Ishikawa (cell line): ENCODE measurements around the gene SPDYE4.

Experiments used
- CEBPB ChIP-seq: IDR thresholded peaks from 2 replicates; pipeline ENCODE4 v1.6.1; 2012
- CREB1 ChIP-seq: IDR thresholded peaks from 2 replicates; pipeline ENCODE4 v1.6.1; 2012; ENCODE audit warnings: low read depth
- EGR1 ChIP-seq: IDR thresholded peaks from 2 replicates; pipeline ENCODE4 v1.6.1; 2012
- EP300 ChIP-seq: IDR thresholded peaks from 2 replicates; pipeline ENCODE4 v1.6.1; 2012; ENCODE audit warnings: borderline replicate concordance
- FOXM1 ChIP-seq: IDR thresholded peaks from 2 replicates; pipeline ENCODE4 v1.6.1; 2012; ENCODE audit warnings: low read depth, borderline replicate concordance
- NFIC ChIP-seq: IDR thresholded peaks from 2 replicates; pipeline ENCODE4 v1.6.1; 2012
- RAD21 ChIP-seq: IDR thresholded peaks from 2 replicates; pipeline ENCODE4 v1.6.1; 2012; ENCODE audit warnings: low read depth
- REST ChIP-seq: IDR thresholded peaks from 2 replicates; pipeline ENCODE4 v1.6.1; 2012; ENCODE audit warnings: low read depth, mild to moderate bottlenecking
- TAF1 ChIP-seq: IDR thresholded peaks from 2 replicates; pipeline ENCODE4 v1.6.1; 2012; ENCODE audit warnings: low read depth, mild to moderate bottlenecking
- TCF12 ChIP-seq: IDR thresholded peaks from 2 replicates; pipeline ENCODE4 v1.6.1; 2012; ENCODE audit warnings: low read depth
- TEAD4 ChIP-seq: IDR thresholded peaks from 2 replicates; pipeline ENCODE4 v1.6.1; 2012
- YY1 ChIP-seq: IDR thresholded peaks from 2 replicates; pipeline ENCODE4 v1.6.1; 2012; ENCODE audit warnings: low read depth
- ZBTB7A ChIP-seq: IDR thresholded peaks from 2 replicates; pipeline ENCODE4 v1.6.1; 2012; ENCODE audit warnings: low read depth
- TF ChIP-seq, protein P1 (sequence below): IDR thresholded peaks from 2 replicates; pipeline ENCODE4 v1.6.1; 2012
- TF ChIP-seq, protein P2 (sequence below): IDR thresholded peaks from 2 replicates; pipeline ENCODE4 v1.6.1; 2012

SPDYE4 gene

GRCh38 chr17:8728251-8728938 is 30.0 kb downstream of the SPDYE4 start:
- no peak for TF ChIP-seq FOXM1
- TF ChIP-seq EGR1 = no peak
- no peak for TF ChIP-seq REST
- no peak for TF ChIP-seq TCF12
- no peak for TF ChIP-seq NFIC
- no peak for TF ChIP-seq TAF1
- TF ChIP-seq, protein P1, sequence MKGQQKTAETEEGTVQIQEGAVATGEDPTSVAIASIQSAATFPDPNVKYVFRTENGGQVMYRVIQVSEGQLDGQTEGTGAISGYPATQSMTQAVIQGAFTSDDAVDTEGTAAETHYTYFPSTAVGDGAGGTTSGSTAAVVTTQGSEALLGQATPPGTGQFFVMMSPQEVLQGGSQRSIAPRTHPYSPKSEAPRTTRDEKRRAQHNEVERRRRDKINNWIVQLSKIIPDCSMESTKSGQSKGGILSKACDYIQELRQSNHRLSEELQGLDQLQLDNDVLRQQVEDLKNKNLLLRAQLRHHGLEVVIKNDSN = no peak
- no peak for TF ChIP-seq ZBTB7A
- TF ChIP-seq, protein P2, sequence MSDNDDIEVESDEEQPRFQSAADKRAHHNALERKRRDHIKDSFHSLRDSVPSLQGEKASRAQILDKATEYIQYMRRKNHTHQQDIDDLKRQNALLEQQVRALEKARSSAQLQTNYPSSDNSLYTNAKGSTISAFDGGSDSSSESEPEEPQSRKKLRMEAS = no peak
- no peak for TF ChIP-seq CEBPB
- no peak for TF ChIP-seq RAD21
- no peak for TF ChIP-seq TEAD4
- TF ChIP-seq EP300 = no peak
- TF ChIP-seq YY1 = no peak
- TF ChIP-seq CREB1 = no peak

DNA sequence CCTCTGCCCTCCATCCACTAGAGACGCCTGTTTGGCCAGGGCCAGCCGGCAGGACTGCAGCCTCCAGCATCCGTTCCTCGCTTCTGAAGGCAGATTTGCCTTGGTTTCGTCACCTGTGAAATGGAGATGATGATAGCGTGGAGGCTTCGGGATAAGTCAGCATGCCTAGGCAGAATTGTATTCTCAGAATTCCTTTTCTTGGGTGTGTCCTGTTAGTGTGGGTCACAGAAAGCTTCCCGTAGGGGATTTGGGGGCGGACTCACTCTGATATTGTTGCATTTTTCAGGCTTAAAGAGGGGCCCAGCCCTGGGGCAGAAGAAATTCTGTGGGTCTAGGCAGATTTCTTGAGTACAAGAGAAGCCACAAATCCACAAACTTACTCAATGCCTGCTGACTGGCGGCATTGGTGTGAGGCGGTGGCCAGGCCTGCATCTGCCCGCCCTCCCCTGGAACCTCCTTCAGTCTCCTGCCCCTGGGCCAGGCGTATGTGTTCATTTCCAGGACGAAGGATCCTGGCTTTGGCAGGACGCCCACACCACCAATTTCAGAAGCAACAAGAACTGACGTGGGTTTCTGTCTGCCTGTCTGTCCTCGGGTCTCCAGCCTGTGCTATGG is 31.3 kb downstream of the SPDYE4 start:
- TF ChIP-seq, protein P2 = no peak
- TF ChIP-seq TAF1 = no peak
- no peak for TF ChIP-seq TCF12
- no peak for TF ChIP-seq EP300
- TF ChIP-seq ZBTB7A = no peak
- no peak for TF ChIP-seq NFIC
- no peak for TF ChIP-seq RAD21
- TF ChIP-seq CEBPB = no peak
- TF ChIP-seq, protein P1 = no peak
- no peak for TF ChIP-seq TEAD4
- no peak for TF ChIP-seq FOXM1
- TF ChIP-seq CREB1 = no peak

DNA sequence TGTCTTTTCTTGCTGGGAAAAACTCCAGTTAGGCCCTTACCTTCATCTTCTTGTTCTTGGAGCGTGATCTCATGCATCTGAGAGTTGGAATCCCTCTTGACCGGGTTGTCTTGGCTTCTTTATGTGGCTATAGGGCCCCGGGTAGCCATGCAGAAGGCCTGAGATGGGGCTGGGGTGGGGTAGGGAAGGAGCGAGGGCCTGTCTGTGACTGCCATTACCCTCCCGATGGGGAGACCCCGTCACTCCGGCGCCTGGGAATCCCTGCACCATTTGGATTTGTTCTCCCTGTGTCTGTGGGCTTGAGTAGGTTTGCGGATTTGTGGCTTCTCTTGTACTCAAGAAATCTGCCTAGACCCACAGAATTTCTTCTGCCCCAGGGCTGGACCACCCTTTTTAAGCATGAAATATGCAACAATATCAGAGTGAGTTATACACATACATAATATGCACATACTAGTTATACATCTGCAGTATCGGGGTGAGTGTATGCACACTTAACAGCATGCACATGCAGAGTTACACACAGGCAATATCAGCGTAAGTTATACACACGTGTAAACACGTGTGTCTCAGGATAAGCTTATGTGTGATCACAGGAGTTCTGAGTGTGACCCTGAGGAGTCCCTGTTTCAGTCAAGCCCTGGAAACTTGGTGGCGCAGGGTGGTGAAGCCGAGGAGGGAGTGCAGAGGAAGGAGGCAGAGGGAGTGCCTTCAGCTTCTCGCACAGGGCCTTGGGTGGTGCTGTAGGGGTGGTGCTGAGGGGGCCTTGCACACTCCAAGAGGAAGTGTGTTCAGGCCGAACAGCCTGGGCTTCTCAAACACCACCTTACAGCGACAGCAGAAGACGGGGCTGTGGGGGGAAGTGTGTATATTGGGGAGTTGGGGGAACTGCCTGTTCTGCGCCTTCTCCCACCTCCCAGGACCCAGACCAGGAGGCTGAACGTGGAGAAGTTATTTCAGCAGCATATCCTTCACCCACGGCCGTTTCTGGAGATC is 32.2 kb downstream of the SPDYE4 start:
- TF ChIP-seq, protein P1 = no peak
- TF ChIP-seq TEAD4 (no peak), YY1 (no peak), ZBTB7A (no peak), EGR1 (no peak), REST (no peak)

DNA sequence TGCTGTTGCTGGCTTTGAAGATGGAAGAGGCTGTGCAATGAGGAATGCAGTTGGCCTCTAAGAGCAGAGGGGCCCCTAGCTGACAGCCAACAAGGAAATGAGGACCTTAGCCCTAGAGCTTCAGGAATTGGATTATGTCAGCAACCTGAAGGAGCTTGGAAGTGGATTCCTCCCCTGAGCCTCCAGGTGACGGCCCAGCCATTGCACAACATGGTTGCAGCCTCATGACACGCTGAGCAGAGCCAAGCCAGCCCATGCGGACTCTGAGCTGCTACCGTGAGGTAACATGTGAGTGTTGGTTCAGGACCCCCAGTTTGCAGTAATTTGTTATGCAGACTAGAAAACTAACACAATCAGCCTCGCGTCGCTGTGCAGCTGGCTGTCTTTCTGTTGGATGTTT is 33.9 kb downstream of the SPDYE4 start:
- TF ChIP-seq CREB1 (no peak), TAF1 (no peak), ZBTB7A (no peak), FOXM1 (no peak), CEBPB (no peak), TCF12 (no peak), TEAD4 (no peak), RAD21 (no peak), EP300 (no peak), NFIC (no peak), REST (no peak), EGR1 (no peak)
- TF ChIP-seq, protein P1 = no peak
- TF ChIP-seq, protein P2 = no peak
